ENCODE data around the gene NINJ1. TPM values are rescaled to one million over a fixed set of nuclear protein-coding genes. Genes with fewer than 3 reads are reported as not detected.

Gene NINJ1
- total and polyA plus RNA-seq, 2 of the 4 experiments (the other 2 are of a cell fraction), result 21.9 to 38.8 TPM

DNA sequence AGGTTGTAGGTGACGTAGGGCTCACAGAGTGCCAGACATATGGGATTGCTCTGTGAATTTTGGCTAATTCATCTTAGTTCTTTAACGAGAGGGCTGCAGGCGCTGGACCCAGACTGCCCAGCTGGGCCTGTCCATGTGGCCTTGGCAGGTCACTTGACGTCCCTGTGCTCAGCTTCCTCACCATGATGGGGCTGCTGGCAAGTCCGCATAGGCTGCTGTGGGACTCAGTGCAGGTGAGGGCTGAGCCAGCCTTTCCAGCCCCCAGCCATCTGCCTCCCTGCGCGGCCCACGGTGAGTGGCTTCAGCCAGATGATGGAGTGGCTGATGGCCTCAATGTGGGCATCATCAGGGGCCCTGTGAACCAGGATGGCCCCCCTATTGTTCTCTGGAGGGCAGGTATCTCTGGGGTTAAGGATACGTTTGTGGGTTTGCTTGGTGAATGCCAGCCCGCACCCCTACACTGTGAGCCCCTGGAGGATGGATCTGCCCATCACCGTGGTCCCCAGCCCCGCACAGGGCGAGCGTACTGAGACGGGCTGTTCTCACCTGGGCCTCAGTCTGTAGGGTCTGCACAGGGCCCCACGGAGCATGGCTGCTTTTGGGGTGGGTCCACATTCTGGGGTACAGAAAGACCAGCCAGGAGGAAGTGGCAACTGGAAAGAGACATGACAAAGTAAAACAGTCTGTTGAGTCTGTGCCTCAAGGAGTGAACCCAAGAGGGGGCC is 34.3 kb downstream of the NINJ1 start:
- Histone ChIP-seq H3K79me1 (ENCODE audit: low read depth in 1 of 2, low read length in 2 of 2) (peaks cover 30 to 39% of the 10 kb centered on the region in 2 experiments), H2BK120ac (ENCODE audit: low read depth, low read length) (peak overlapping the region; percentile 5; the same call in 1 of the 2 replicates), H3K9me1 (ENCODE audit: insufficient read depth, low read length) (peaks cover 20% of the 10 kb centered on the region), H2BK15ac (ENCODE audit: low read depth, low read length) (0 out of 3 replicates have a peak overlapping the region, but pooled peaks have one; percentile 9), H3K27me3 (ENCODE audit: control insufficient read depth, insufficient read depth, low read length) (no peaks in the 10 kb centered on the region), H2AK5ac (ENCODE audit: low read depth, low read length) (peak overlapping the region; percentile 48; the same call in 1 of the 2 replicates), H3K9ac (ENCODE audit: low read depth, low read length) (0 out of 2 replicates have a peak overlapping the region, but pooled peaks have one; percentile 3), H3K4ac (ENCODE audit: low read depth, low read length) (peak overlapping the region; percentile 60; the same call in 1 of the 2 replicates), H3K56ac (ENCODE audit: extremely low read depth, insufficient read depth, low read length) (no peak overlapping the region), H2AFZ (replicated peaks; ENCODE audit: low read length, poor library complexity) (no peak overlapping the region), H2BK20ac (ENCODE audit: low read depth, low read length) (no peak overlapping the region), H2AK9ac (replicated peaks; ENCODE audit: low read depth, low read length, poor library complexity) (peak overlapping the region; percentile 66), H3K9me3 (ENCODE audit: control insufficient read depth, insufficient read depth, low read length) (no peaks in the 10 kb centered on the region), H3K18ac (ENCODE audit: low read depth, low read length) (0 out of 2 replicates have a peak overlapping the region, but pooled peaks have one; percentile 57), H2BK5ac (ENCODE audit: low read depth, low read length, poor library complexity, severe bottlenecking) (peak overlapping the region; percentile 28), H3K4me2 (ENCODE audit: low read depth, low read length) (no peak overlapping the region), H4K8ac (ENCODE audit: low read depth in 2 of 2, low read length in 2 of 2) (peak overlapping the region in 1 of 2 experiments; percentile 41; a peak in 1 of 4 replicates), H4K20me1 (ENCODE audit: insufficient read depth, low read length) (peaks cover 21% of the 10 kb centered on the region), H4K91ac (ENCODE audit: insufficient read depth, low read depth, low read length) (no peak overlapping the region; the same call in 1 of the 2 replicates), H3K36me3 (ENCODE audit: control insufficient read depth, insufficient read depth, low read length) (no peaks in the 10 kb centered on the region), H3K4me1 (ENCODE audit: control insufficient read depth, insufficient read depth, low read length) (peaks cover 24% of the 10 kb centered on the region), H3K4me3 (ENCODE audit: insufficient read depth, low read depth, low read length) (no peak overlapping the region), H4K5ac (ENCODE audit: low read depth, low read length) (no peak overlapping the region), H3K14ac (replicated peaks; ENCODE audit: low read depth, low read length) (no peak overlapping the region; the same call in 1 of the 2 replicates), H3K23ac (ENCODE audit: low read depth, low read length) (peak overlapping the region; percentile 4), H3K27ac (ENCODE audit: insufficient read depth, low read length) (peak overlapping the region; percentile 62; the same call in 1 of the 2 replicates)
- WGBS, 2 experiments (ENCODE audit: extremely low coverage in 2 of 2, insufficient read length in 1 of 2), result 92% methylated on average over 4 of the region's 16 CpGs; no CpG with 5 or more reads in 1 of the 2 experiments
- no peak for DNase-seq
- in situ Hi-C loops (cut with MboI; ENCODE audit: low sequenced_read_pairs), result loop anchor here (25.0 kb wide), 1 partner anchor 463 kb away; no protein-coding TSS in a partner anchor
- POLR2A ChIA-PET (ENCODE audit: unreplicated experiment), result no interaction called here
- intact Hi-C loops (cut with micrococcal nuclease), result loop anchor here (10.0 kb wide), 1 partner anchor 355 kb away; the partner anchor contains the start of genes FAM120A and FAM120AOS
- no peak for ATAC-seq (ENCODE audit: low read depth)
- dilution Hi-C loops (cut with HindIII; ENCODE audit: low sequenced_read_pairs, unreplicated experiment), result no loop called here
- TF ChIP-seq FOS (IDR thresholded peaks at IDR 0.05; ENCODE audit: low read depth, low read length) (no peak), RCOR1 (IDR thresholded peaks at IDR 0.05; ENCODE audit: insufficient replicate concordance, low read length) (no peak), MXI1 (IDR thresholded peaks at IDR 0.05; ENCODE audit: borderline replicate concordance, low read depth, low read length) (no peak), CEBPB (IDR thresholded peaks at IDR 0.05; ENCODE audit: low read depth, low read length) (no peak), RFX5 (IDR thresholded peaks at IDR 0.05; ENCODE audit: low read depth, low read length) (no peak), CHD1 (IDR thresholded peaks at IDR 0.05; ENCODE audit: low read depth, low read length) (no peak)
- TF ChIP-seq, protein P1, sequence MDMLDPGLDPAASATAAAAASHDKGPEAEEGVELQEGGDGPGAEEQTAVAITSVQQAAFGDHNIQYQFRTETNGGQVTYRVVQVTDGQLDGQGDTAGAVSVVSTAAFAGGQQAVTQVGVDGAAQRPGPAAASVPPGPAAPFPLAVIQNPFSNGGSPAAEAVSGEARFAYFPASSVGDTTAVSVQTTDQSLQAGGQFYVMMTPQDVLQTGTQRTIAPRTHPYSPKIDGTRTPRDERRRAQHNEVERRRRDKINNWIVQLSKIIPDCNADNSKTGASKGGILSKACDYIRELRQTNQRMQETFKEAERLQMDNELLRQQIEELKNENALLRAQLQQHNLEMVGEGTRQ (IDR thresholded peaks at IDR 0.05; ENCODE audit: low read depth, low read length), result no peak
- TF ChIP-seq, protein P2, sequence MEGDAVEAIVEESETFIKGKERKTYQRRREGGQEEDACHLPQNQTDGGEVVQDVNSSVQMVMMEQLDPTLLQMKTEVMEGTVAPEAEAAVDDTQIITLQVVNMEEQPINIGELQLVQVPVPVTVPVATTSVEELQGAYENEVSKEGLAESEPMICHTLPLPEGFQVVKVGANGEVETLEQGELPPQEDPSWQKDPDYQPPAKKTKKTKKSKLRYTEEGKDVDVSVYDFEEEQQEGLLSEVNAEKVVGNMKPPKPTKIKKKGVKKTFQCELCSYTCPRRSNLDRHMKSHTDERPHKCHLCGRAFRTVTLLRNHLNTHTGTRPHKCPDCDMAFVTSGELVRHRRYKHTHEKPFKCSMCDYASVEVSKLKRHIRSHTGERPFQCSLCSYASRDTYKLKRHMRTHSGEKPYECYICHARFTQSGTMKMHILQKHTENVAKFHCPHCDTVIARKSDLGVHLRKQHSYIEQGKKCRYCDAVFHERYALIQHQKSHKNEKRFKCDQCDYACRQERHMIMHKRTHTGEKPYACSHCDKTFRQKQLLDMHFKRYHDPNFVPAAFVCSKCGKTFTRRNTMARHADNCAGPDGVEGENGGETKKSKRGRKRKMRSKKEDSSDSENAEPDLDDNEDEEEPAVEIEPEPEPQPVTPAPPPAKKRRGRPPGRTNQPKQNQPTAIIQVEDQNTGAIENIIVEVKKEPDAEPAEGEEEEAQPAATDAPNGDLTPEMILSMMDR (conservative IDR thresholded peaks at IDR 0.05; ENCODE audit: low read depth, low read length), result no peak
- CTCF ChIA-PET, result no interaction called here
- no TSS peak for BruUV-seq (replicated peaks)
